NB4 (cell line): ENCODE data around the gene FIG4.

Source experiments
- DNase-seq: peaks from one replicate; pipeline ENCODE4 v3.0.0; 2010; ENCODE audit warnings: low read depth
- H3K4me3 ChIP-seq: one replicate; pipeline ENCODE4 v1.5.1; 2011; ENCODE audit warnings: mild to moderate bottlenecking, low read depth, low read length, moderate library complexity
- CTCF ChIP-seq: IDR thresholded peaks from one replicate; pipeline ENCODE4 v1.5.1; 2012; ENCODE audit warnings: low read depth, low read length
- MAX ChIP-seq: IDR thresholded peaks from 2 replicates; pipeline ENCODE4 v1.6.1; 2011; ENCODE audit warnings: low read depth, low read length
- MYC ChIP-seq: IDR thresholded peaks from 2 replicates; pipeline ENCODE4 v1.6.1; 2011; ENCODE audit warnings: low read depth, low read length
- POLR2A ChIP-seq: IDR thresholded peaks from 2 replicates; pipeline ENCODE4 v1.6.1; 2011; ENCODE audit warnings: mild to moderate bottlenecking; ENCODE audit not compliant: insufficient read length; ENCODE audit errors: extremely low read depth

Gene FIG4

GRCh38 chr6:109747221-109747620, 56.1 kb downstream of the FIG4 start:
- no peak for DNase-seq
- no peak overlapping the region for H3K4me3 ChIP-seq
- no peak for TF ChIP-seq MAX
- no peak for TF ChIP-seq MYC
- no peak for TF ChIP-seq POLR2A
- no peak for TF ChIP-seq CTCF

GRCh38 chr6:109759098-109759955, 68.2 kb downstream of the FIG4 start:
- DNase-seq = no peak
- TF ChIP-seq POLR2A = no peak
- no peak for TF ChIP-seq MAX
- no peak for TF ChIP-seq MYC
- H3K4me3 ChIP-seq = no peak overlapping the region

- DNase-seq = no peak
- no peak overlapping the region for H3K4me3 ChIP-seq
- TF ChIP-seq MYC = no peak
- TF ChIP-seq MAX = no peak
- TF ChIP-seq POLR2A = no peak
- TF ChIP-seq CTCF = no peak
Observed at GRCh38 chr6:109760208-109760607, 69.1 kb downstream of the FIG4 start.

- no peak for DNase-seq
- no peak for TF ChIP-seq MYC
- no peak for TF ChIP-seq POLR2A
- no peak for TF ChIP-seq MAX
- TF ChIP-seq CTCF = no peak
- H3K4me3 ChIP-seq = no peak overlapping the region
Observed at GRCh38 chr6:109762166-109762565, 71.1 kb downstream of the FIG4 start.

- TF ChIP-seq POLR2A = no peak
- no peak for DNase-seq
- no peak overlapping the region for H3K4me3 ChIP-seq
Observed at GRCh38 chr6:109762769-109763441, 71.8 kb downstream of the FIG4 start.

GRCh38 chr6:109766167-109766566, 75.1 kb downstream of the FIG4 start:
- no peak for DNase-seq
- no peak for TF ChIP-seq CTCF
- no peak for TF ChIP-seq POLR2A
- TF ChIP-seq MYC = no peak
- TF ChIP-seq MAX = no peak
- H3K4me3 ChIP-seq = no peak overlapping the region
